Epidermal melanocyte (primary cell): ENCODE results near the gene IL1RAPL1.

ENCODE experiments used
- DNase-seq: peaks from one replicate; pipeline ENCODE4 v3.0.0; 2011; ENCODE audit warnings: low spot score; ENCODE audit not compliant: insufficient read length

Gene IL1RAPL1

DNA sequence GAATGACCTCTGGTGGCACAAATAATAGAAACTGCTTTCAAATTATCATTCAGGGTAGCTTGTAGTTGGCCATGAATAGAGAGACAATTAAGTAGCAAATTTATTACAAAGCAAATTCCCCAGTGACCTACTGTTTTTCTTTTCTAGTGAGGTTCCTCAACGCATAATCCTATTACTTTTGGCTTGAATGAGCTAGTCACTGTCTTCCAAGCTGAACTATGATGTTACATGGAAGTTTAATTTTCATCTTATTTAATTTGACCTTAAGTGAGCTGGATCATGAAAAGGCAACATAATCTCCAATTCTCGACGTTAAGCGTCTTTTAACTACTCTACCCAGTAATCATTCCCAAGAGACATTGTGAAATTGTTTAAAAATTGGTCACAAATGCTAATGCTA lies 1280.7 kb downstream of the IL1RAPL1 start:
- no peak for DNase-seq

DNA sequence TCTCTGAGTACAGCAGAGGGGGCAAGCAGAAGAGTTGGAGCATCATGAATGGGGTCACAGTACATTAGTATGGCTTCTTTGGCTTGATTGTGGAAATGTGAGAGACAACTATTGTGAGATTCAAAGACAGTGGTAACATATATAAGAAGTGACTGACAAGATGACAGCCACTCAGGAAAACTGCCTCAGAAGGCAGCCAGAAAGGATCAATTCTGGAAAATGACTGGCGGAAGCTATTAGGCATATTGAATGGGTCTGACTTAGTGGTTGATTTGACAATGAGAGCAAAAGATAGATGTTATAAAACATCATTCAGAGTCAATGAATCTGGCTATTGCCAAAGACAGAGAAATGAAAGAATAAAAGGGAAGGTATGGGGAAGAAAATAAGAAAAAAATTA lies 1282.6 kb downstream of the IL1RAPL1 start:
- no peak for DNase-seq

DNA sequence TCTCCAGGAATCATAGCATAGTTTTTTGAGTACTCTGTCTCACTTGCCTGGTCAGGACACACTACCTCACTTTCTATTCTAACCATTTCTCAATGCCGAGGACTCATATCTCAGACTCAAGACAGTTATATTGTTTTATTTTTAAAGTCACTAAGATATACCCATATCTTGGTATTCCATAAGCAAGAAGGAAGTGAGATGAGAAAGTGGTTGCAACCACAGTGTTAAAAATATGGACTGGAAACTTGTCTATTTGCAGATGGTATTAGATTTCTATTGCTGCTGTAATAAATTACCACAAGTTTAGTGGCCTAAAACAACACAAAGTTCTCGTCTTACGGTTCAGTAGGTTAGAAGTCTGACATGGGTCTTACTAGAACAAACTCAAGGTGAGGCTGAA lies 1283.4 kb downstream of the IL1RAPL1 start:
- no peak for DNase-seq

DNA sequence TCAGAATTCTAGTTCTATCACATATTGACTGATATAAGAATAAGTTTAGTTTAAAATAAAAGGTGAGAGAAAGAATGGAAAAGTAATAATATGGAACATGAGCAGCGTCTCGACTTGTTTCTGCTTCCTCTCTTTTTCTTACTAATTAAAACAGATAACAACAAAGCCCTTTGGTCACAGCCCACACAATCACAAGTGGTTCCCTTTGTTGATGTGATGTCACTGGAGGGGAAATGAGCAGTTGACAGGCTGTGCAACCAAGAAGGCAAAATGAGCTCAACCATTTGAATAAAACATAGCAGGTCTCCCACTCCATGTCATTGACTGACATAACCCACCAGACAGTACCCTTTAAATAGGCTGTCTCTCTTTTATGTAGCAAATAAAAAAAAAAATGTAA lies 1285.6 kb downstream of the IL1RAPL1 start:
- no peak for DNase-seq

DNA sequence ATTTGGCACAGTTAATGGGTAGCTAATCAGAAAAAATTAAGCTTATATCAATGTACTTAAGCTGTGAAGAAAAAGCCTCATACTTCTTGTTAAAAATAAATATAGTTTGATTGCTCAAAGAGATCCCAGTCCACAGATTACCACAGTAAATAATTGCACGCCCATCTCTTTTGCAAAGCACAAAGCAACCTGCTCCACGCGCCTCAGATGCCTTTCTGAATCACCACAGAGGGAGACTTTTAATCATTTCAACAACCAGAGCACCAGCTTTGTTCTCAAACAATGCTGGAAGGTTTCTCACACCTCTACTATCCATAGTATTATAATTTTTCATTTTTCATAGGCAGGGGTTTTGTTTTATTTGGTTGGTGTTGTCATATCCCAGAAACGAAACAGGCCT lies 1289.5 kb downstream of the IL1RAPL1 start:
- DNase-seq: no peak

DNA sequence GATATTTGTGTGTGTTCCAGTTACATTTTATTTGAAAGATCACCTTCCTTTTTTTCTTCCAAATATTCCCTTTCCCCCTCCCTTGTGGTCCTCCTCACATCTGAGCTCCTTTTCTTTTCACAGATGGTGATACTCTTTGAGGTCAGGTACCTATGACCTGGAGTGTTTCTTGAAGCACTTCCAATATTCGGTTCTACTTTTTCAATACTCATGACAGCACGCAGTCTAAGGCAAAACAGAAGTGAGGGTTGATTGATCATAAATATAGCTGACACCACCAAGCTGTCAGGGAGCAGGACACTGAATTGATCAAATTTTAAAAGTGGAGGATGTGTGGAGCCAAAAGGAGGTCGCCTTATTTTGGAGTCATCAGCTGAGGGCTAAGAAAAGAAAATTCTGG lies 1293.7 kb downstream of the IL1RAPL1 start:
- DNase-seq: no peak

DNA sequence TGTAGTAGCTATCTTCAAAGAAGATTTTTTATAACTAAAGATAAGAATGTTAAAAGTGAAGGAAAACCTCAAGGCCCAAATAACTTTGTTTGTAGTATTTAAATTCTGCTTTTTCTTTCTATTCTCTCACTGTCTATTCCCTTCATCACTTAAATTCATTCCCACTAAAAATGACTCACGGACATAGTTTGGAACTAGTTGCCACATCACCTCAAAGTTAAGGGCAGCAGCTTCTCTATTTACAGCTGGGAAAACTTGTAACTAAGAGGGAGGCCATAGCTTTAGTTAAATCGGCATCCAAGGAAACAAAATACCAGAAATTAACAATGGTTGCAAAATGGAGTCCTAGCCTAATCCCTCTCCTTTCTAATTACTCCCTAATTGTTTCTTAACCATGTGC lies 1302.8 kb downstream of the IL1RAPL1 start:
- DNase-seq: no peak

DNA sequence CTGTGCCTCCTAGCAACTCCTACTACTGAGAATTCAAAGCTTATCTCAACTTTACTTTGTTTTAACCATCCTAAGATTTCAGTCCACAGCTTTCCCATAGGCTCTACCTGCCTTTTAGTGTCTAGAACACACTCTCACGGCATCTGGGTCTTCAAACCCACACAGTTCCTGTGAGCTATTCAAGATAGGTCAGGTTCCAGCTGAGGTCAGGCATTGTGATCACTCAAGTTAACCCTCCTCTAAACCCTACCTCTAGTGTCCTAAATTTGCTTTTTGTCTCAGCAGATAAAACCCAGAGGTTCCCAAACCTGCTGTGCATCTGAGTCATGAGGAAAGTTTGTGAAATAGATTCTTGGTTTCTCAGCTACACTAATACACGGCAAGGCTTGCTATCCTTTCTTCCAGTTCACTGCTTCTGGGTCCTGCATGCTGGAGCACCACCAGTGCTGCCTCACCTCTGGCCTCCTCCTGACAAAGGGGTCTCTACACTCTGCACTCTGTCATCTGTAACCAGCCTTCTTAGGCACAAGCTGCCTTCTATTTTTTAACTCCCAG lies 1303.5 kb downstream of the IL1RAPL1 start:
- no peak for DNase-seq

DNA sequence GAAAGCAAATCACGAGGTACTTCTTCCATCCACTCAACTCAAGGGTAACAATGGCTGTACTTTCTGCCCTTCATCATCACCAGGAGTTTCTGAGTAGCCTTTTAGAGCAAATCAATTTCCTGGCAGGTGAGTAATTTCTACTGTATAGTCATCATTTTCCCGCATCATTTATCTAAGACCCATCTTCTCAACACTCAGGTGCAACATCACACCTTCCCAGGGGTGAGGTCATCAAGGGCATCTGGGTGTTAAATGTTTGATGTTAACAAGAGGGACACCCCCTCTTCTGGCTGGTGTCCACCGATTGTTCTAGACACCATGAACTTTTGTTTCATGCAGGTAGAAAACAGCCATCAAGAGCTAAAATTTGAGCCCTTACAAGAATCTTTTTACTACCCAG lies 1314.8 kb downstream of the IL1RAPL1 start:
- DNase-seq: no peak

DNA sequence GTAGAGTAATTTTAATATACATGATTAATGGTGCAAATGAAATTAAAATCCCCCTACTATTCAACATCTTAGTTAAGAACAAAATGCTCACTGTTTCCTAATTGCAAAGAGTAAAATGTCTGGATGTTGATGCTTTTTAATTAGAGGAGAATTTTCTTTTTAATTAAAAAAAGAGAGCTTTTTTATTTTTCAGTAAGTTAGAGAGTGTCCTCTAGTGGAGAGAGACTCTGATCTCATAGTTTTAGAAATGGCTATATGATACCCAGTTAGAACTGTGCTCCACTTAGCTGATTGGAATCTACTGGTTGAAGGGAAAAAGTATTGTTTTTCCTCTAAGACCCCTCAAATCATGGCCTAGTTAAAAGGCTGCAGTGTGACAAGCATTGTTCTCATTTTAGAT lies 1316.1 kb downstream of the IL1RAPL1 start:
- no peak for DNase-seq

DNA sequence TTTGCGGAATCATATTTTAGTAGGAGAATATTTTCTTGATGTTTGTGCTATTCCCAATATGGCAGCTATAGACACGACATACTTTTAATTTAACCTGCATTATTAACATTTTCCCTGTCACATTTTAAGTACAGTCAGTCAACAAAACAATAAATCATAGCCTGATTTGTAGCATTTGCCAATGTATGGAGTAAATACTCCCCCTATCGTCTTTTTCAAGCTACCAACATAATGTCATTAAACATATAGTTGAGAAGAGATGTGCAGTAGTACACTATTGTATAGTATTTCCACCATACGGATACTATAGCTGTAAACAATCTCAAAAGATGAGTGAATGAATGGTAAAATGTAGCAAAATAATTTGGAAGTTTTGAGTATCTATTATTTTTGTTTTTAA lies 1324.4 kb downstream of the IL1RAPL1 start:
- DNase-seq: no peak

DNA sequence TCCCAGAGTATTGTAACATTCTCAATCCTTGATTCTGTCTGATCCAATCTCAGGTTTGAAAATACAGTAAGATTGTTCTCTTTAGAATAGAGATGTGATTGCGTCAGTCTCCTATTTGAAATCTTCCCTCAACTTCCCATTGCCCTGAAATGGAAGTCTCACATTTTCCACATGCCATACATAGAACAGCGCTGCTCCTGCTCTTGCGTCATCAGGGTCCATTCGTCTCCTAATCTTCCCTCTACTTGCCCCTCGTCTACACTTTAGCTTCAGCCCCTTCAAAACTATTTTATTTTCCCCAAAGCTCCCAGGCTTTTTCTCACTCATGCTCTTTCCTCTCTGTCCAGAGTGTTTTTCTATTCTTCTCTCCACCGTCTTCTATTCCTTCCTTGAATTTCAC lies 1326.4 kb downstream of the IL1RAPL1 start:
- no peak for DNase-seq

DNA sequence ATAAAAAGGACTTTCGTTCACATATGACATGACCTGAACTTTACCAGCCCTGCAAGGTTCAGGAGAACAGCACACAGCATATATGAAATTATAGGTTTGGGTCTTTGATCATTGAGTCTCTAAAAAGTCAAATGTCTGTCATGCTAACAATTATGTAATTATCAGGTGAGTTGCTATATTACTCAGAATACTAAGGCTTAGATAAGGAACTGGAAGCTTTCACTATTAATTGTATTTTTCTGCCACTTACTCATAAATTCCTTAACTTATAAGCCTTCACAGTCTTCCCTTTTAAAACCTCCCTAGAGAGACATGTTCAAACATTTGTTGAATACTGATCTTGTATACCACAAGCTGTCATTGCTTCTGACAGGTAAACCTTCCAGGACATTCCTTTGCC lies 1335.4 kb downstream of the IL1RAPL1 start:
- no peak for DNase-seq

DNA sequence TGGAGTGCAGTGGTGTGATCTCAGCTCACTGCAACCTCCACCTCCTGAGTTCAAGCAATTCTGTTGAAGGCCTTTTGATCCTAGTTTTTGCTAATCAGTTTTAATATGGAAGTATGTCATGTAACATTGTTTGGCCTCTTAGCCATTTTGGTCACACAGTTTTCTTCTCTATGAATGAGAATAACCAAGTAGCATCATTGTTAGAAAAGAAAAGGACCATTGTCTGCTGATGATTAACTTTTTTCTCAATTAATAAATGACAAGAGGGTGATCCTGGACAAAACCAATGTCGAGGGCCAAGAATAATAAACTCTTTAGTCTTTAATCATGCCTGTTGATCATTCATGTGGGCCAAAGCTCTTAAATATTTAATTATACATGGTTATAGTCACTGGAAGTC lies 1338.8 kb downstream of the IL1RAPL1 start:
- no peak for DNase-seq

DNA sequence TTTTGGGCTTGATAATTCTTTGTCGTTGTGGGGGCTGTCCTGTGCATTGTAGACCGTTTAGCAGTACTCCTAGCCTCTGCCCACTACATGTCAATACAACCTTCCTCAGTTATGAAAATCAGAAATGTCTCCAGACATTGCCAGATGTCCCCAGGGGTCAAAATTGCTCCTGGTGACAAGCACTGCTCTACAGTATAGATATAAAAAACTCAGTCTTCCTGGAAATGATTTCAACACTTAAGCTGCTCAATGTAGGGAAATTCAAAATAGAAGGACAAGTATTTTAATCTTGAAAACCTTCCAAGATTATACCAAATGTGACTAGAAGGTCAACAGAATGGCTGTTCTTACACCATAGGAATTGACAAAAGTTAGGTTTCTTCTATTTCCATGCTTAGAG lies 1339.4 kb downstream of the IL1RAPL1 start:
- no peak for DNase-seq

DNA sequence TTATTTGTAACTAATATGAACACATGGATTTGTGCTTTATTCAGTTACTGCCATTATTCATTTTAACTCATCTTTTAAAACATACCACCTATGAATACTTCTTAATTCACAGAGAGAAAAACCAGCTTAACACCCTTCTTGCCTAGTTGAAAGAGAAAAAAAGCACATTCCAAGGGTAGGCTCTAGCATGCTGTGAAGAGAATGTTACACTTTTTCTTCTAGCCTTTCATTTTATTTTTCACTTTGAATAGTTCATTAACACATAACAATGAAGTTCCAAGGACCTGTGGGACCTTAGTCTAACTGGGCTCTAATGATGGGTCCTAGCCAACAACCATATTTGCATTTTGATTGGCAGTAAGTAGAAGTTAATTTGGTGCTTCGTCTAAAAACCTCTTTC lies 1348.2 kb downstream of the IL1RAPL1 start:
- DNase-seq: no peak

DNA sequence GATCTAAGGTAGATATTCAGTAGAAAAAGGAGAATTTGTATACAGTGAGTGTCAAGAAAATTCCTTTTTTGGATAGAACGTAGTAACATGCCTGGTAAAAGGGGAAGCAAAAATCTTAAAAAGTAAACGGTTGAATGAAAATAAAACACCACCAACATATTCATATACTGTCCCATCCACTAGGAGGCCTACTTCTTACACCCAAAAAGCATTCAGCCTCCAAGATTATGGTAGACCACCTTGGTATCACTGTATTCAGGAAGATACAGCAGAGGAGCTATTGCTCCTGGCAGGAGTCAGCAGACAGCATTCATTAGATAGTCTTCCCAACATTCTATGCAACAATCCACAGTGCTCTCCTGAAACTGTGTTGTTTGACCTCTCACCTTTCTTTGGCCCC lies 1353.5 kb downstream of the IL1RAPL1 start:
- no peak for DNase-seq

DNA sequence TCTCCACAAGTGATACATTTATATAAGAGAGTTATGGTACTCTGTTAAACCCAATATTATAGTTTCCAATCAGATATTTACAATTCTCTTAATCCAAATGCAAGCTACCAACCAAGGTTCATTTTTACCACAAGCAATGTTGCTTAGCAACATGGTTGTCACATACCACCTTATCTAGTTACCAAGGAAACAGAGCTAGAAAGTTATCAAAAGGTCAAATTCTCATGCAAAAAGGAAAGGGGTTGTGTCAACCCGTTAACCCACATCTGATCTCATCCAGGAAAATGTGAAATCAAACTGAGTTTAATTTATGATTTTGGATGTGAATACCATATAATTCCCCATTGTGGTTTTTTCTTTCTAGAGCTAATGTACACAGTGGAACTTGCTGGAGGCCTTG lies 1354.0 kb downstream of the IL1RAPL1 start:
- DNase-seq: no peak

DNA sequence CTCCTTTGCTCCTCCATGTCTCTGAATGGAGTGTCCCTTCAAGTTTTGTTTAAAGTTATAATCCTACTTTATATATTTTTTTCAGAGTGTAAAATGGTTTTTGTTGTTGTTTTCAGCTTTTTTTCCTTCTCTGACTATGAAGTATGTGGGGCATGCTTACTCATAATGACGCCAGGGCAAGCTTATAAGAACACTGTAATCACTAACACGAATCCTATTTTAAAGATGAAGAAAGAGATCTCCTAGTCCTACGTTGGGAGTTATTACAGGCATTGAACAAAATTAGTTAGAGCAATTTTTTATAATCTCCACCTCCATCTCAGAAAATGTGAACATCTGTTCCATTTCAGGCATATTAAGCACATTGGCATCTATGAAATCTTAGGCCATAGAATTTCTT lies 1360.0 kb downstream of the IL1RAPL1 start:
- DNase-seq: no peak

DNA sequence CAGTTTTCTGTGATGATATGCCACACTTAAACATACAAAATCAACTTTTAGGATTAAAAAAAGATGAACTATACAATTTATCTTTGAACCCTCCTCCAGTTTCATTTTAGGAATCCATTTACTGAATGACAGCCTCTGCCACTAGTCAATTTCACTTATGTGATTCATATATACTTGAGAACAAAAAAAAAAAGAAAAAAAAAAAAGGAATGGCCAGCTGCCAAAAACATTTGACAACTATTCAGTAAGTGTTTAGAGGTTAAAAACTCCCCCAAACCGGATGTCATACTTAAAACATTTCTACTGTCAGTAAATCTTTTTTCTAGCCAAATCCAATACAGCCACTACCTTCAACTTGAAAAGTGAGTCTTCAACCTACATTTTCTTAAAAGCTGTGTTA lies 1361.4 kb downstream of the IL1RAPL1 start:
- DNase-seq: no peak

DNA sequence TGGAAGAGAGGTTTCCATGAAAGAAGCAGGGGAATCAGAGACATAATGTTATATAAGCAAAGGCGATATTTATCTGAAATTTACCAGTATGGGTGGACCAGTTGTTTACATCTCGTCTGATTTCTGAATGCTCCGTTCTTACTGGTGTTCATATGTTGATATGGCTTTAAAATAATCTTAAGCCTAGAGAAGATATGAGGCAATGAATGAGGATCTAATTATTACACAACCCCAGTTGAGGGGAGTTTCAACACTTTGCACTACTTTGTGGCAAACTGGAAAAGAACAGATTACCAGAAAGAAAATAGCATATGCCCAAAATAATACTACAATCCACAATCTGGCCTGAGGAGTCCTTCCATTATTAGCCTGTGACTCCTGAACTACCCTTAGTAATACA lies 1364.8 kb downstream of the IL1RAPL1 start:
- no peak for DNase-seq

DNA sequence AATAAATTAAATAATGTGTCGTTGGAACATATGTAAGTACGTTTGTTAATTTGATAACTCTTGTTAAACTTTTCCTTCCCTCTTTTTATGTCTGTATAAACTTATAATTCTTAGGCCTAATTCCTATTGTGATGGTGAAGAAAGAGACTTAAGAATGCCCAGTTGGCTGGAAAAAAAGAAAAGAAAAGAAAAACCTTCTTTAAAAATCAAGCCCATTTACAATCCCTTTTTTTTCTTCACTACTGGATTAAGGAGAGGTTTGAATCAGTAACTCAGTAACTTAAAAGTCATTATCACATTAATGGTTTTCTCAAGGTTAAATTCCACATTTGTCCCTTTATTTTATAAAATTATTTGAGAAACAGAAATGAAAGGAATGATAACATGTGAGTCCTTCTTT lies 1374.8 kb downstream of the IL1RAPL1 start:
- DNase-seq: no peak

DNA sequence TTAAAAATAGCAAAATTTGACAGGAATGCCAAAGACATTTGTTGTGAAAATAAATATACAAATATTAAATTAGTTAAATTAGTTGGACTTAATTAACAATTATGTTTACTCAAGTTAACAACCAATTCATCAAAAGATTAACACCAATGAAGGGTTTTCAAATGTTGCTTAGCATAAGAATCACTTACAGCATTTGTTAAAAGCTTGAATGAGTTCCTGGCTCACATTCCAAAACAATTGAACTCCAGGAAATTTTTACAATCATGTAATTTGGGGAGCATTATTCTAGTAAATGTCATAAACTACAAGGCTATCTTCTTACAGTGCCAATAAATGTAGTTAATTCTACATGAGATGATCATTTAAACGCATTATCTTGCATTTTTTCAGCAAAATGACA lies 1378.4 kb downstream of the IL1RAPL1 start:
- no peak for DNase-seq

DNA sequence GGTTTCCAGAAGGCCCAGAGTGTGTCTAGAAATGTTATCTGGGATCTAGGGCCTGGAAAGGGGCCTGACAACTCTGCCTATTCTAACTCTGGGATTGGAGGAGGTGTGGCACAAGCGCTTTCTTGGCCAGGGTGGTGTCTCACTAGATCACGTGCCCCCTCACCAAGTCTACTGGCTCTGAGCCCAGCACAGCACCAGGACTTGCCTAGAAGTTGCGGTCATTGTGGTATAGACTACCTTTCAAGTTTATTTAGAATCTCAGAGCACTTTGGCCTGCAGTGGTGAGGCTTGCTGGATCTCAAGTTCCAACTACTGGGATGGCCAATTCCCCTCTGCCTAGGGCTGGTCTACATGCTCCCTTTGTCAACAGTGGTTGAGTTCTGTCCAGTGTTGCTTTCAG lies 1404.8 kb downstream of the IL1RAPL1 start:
- DNase-seq: no peak
